NB4 (cell line): ENCODE measurements around the gene CDADC1.

Experiments used
- CTCF ChIP-seq: IDR thresholded peaks from one replicate; pipeline ENCODE4 v1.5.1; 2012; ENCODE audit warnings: low read depth, low read length
- POLR2A ChIP-seq: IDR thresholded peaks from 2 replicates; pipeline ENCODE4 v1.6.1; 2011; ENCODE audit warnings: mild to moderate bottlenecking; ENCODE audit not compliant: insufficient read length; ENCODE audit errors: extremely low read depth

DNA sequence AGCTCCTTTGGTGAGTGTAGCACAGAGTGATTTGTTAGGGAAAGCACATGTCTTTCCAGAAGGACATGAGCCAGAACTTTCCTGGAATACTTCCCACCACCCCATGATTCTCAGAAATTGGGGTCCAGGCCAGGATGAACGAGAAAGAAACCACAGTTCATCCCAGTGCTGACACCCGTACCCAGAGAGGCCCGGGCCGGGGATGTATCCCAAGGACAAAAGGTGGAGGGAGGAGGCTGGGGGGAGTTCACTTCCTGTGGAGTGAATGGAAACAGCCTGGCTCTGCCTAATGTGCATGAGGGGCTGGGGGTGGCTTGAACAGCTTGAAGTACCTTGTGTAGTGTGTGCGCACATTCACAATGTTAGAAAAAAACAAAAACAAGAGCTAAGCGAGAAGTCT lies 47.5 kb downstream of the CDADC1 start:
- TF ChIP-seq CTCF (no peak), POLR2A (no peak)
